Activated naive CD4-positive, alpha-beta T cell treated with anti-CD3 and anti-CD28 coated beads, Interleukin-2, amount 10 ng/mL, durations not matched to agents 7 days and 5 days (primary cell): Measurements from ENCODE around the gene MAP2K7.

Source experiments
- CTCF ChIA-PET: fragments of 350-600 bp; sonication (Branson Sonifier 250); formaldehyde crosslinking; loops from one replicate; lab custom pipeline; 2021; ENCODE audit warnings: antibody characterized with exemption; lab: Charles Lee
- DNase-seq: peaks from one replicate; pipeline ENCODE4 v3.0.0-alpha.2; 2020
- H3K27ac Mint-ChIP-seq: one replicate; pipeline ENCODE4 v1.8.0; 2021; ENCODE audit warnings: mild to moderate bottlenecking, moderate library complexity, mixed read lengths
- H3K27me3 Mint-ChIP-seq: one replicate; pipeline ENCODE4 v1.8.0; 2021; ENCODE audit warnings: mild to moderate bottlenecking, mixed read lengths
- H3K36me3 Mint-ChIP-seq: one replicate; pipeline ENCODE4 v1.8.0; 2021; ENCODE audit warnings: mixed read lengths
- H3K4me1 Mint-ChIP-seq: one replicate; pipeline ENCODE4 v1.8.0; 2021; ENCODE audit warnings: mixed read lengths
- H3K4me3 Mint-ChIP-seq: one replicate; pipeline ENCODE4 v1.8.0; 2021; ENCODE audit warnings: mild to moderate bottlenecking, moderate library complexity, mixed read lengths
- H3K9me3 Mint-ChIP-seq: one replicate; pipeline ENCODE4 v1.8.0; 2021; ENCODE audit warnings: mixed read lengths

Gene MAP2K7

DNA sequence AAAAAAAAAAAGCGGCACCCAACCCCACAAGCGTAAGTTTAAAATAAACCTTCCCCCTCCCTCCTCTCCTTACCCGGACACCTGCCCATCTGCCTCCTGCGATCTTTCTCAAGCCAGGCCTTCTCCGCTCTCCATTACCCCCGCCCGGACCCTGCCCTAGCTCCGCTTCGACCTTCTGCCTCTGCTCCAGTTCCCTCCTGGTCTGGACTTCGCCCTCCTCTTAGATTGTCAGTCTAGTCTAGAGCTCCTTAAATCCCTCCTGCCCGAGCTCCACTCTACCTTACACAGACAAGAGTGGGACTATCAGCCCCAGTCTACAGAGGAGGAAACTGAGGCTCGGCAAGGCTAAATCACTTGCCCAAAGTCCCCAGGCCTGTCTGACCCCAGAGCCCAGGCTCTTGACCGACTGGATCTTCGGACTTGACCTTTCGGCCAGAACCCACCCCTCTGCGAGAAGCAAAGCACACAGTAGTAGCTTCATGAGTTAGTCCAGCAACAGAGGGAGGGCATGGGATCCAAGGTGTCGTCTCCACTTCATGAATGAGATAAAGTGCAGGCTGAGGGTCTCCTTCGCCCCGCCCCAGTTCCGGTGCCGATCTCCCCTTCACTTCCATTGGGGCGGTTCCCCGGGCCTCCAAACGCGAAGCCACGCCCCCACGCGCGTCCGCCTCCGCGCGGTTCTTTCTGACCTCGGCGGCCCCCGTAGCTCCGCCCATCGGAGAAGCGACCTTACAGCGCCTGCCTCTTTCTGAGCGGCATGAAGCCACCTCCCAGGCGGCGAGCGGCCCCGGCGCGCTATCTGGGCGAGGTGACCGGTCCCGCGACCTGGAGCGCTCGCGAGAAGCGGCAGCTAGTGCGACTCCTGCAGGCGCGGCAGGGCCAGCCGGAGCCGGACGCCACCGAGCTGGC is 16.2 kb downstream of the MAP2K7 start, which contains the start of gene SNAPC2:
SNAPC2 (plus strand) TSS at position 729 of the 909 bp plus-strand sequence; CDS start at position 758, 29 bp downstream.
- Mint-ChIP-seq H3K27me3 (peaks cover 58% of the 10 kb centered on the region), H3K36me3 (peaks cover 7% of the 10 kb centered on the region), H3K4me1 (peaks cover 44% of the 10 kb centered on the region), H3K27ac (peak within 1 kb of the TSS; percentile 89), H3K9me3 (no peaks in the 10 kb centered on the region), H3K4me3 (peak within 1 kb of the TSS; percentile 83)
- CTCF ChIA-PET = interaction anchor here (1.0 to 2.7 kb wide), 6 partner anchors 16 to 82 kb away, joined by 3 to 14 read pairs (median 6); partner anchors contain the start of genes MAP2K7 and TIMM44
- DNase-seq = peak; percentile 97

DNA sequence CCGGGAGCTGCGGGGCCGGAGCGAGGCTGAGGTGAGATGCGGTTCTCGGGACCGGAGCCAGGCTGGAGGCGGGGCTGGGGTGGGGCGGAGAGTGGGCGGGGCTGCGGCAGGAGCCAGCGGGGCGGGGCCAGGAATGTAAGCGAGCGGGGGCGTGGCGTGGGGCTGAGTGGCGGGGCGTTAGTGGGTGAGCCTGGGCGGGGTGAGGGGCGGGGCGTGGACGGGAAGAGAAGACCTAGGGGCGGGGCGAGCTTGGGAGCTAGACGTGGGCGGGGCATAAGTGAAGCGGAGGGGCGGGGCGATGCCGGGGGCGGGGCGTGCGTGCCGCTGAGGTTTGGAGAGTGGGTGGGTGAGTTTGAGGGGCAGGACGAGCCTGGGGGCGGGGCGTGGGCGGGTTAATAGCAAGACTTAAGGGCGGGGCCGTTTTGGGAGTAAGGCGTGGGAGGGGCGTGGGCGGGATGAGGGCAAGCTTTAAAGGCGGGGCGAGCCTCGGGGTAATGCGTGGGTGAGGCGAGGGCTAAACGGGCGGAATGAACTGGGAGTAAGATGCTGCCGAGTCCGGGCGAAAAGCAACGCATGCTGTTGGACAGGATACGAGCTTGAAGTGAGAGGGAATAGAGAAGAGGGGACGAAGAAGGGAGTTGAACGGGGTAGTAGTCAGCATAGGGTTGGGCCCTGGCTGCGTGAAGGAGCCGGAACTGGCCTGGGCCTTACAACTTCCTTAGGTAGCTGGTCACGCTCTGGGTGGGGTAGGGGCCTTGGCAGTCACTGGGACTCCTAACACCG is 17.0 kb downstream of the MAP2K7 start:
- Mint-ChIP-seq H3K4me1 (peaks cover 43% of the 10 kb centered on the region), H3K36me3 (peaks cover 7% of the 10 kb centered on the region), H3K9me3 (no peaks in the 10 kb centered on the region), H3K27me3 (peaks cover 50% of the 10 kb centered on the region), H3K4me3 (peak overlapping the region; percentile 83), H3K27ac (peak overlapping the region; percentile 89)
- peak; percentile 100 for DNase-seq
- CTCF ChIA-PET = interaction anchor here (0.9 to 2.7 kb wide), 7 partner anchors 17 to 348 kb away, joined by 3 to 14 read pairs (median 5); partner anchors contain the start of genes MAP2K7 and TIMM44

DNA sequence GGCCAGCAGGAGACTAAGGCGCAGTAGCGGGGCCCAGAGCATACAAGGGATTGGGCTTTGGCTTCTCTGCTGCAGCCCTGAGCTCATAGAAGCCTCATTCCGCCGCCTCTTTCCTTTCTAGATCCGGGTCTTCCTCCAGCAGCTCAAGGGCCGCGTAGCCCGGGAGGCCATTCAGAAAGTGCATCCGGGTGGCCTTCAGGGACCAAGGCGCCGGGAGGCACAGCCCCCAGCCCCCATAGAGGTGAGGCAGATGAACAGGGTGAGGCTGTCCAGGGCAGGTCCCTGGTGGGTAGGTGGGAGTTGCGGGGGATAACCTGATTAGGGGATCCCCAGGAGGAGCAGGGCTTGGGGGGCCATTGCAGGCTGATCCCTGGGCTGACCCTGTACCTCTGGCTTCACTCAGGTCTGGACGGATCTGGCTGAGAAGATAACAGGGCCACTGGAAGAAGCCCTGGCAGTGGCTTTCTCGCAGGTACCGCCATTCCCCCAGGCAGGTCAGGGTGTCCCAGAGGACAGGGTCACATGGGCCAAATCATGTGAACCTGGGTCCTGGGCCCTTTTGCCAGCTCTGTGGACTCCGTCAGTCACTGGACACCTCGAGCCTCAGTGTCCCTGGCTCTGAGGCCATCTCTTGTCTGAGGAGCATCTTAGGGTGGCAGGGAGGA is 17.8 kb downstream of the MAP2K7 start:
- DNase-seq = no peak
- Mint-ChIP-seq H3K27me3 (peaks cover 42% of the 10 kb centered on the region), H3K36me3 (peaks cover 7% of the 10 kb centered on the region), H3K9me3 (no peaks in the 10 kb centered on the region), H3K4me3 (peak overlapping the region; percentile 83), H3K4me1 (peaks cover 42% of the 10 kb centered on the region), H3K27ac (peak overlapping the region; percentile 89)
- CTCF ChIA-PET = interaction anchor here (0.7 to 2.7 kb wide), 7 partner anchors 18 to 348 kb away, joined by 3 to 14 read pairs (median 5); partner anchors contain the start of genes MAP2K7 and TIMM44

DNA sequence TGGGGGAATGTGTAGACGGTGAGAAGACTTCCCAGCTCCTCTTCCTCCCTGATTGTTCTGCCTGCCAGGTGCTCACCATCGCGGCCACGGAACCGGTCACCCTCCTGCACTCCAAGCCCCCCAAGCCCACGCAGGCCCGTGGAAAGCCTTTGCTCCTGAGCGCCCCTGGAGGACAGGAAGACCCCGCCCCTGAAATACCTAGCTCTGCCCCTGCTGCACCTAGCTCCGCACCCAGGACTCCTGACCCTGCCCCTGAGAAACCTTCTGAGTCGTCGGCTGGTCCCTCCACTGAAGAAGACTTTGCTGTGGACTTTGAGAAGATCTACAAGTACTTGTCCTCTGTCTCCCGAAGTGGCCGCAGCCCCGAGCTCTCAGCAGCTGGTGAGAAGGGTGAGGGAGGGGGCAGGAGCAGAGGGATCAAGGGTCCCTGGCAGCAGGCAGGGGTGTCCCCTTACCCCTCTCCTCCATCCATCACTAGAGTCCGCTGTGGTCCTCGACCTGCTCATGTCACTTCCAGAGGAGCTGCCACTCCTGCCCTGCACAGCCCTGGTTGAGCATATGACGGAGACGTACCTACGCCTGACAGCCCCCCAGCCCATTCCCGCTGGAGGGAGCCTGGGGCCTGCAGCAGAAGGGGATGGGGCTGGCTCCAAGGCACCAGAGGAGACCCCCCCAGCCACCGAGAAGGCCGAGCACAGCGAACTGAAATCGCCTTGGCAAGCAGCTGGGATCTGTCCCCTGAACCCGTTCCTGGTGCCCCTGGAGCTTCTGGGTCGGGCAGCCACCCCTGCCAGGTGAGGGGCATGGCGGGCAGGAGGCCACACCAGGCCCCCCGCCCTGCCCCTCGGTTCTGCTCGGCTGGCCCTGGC is 18.5 kb downstream of the MAP2K7 start:
- peak overlapping the region; percentile 78 for H3K27ac Mint-ChIP-seq
- peak overlapping the region; percentile 55 for H3K4me3 Mint-ChIP-seq
- CTCF ChIA-PET = interaction anchor here (0.7 kb wide), 1 partner anchor 60 kb away, joined by 3 read pairs; no protein-coding TSS in a partner anchor

DNA sequence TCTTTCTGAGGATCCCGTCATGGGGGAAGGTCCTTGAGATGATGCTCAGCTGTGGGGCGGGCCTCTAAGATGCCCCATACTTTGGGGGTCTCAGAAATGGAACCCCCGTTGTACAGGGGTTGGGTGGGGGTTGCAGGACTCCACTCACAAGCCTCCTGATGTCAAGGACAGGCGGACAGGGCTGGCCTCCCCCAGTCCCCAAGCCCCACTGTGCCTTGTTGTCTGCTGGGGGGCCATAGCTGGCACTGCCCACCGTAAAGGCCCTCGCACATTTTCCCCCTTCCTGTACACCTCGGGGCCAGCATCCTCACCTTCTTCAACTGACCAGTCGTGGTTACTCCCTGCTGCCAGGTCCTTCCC is 19.1 kb downstream of the MAP2K7 start:
- Mint-ChIP-seq H3K36me3 (peaks cover 7% of the 10 kb centered on the region), H3K9me3 (no peaks in the 10 kb centered on the region), H3K27me3 (peaks cover 29% of the 10 kb centered on the region), H3K4me1 (peaks cover 37% of the 10 kb centered on the region), H3K27ac (peak overlapping the region; percentile 59), H3K4me3 (peak overlapping the region; percentile 21)
- CTCF ChIA-PET = interaction anchor here (1.0 kb wide), 1 partner anchor 71 kb away, joined by 3 read pairs; no protein-coding TSS in a partner anchor
- no peak for DNase-seq

More for the DNA sequence above, 18.5 kb downstream of the MAP2K7 start:
- H3K4me1 Mint-ChIP-seq = peaks cover 40% of the 10 kb centered on the region
- no peaks in the 10 kb centered on the region for H3K9me3 Mint-ChIP-seq
- H3K27me3 Mint-ChIP-seq = peaks cover 35% of the 10 kb centered on the region
- peaks cover 7% of the 10 kb centered on the region for H3K36me3 Mint-ChIP-seq
- no peak for DNase-seq

DNA sequence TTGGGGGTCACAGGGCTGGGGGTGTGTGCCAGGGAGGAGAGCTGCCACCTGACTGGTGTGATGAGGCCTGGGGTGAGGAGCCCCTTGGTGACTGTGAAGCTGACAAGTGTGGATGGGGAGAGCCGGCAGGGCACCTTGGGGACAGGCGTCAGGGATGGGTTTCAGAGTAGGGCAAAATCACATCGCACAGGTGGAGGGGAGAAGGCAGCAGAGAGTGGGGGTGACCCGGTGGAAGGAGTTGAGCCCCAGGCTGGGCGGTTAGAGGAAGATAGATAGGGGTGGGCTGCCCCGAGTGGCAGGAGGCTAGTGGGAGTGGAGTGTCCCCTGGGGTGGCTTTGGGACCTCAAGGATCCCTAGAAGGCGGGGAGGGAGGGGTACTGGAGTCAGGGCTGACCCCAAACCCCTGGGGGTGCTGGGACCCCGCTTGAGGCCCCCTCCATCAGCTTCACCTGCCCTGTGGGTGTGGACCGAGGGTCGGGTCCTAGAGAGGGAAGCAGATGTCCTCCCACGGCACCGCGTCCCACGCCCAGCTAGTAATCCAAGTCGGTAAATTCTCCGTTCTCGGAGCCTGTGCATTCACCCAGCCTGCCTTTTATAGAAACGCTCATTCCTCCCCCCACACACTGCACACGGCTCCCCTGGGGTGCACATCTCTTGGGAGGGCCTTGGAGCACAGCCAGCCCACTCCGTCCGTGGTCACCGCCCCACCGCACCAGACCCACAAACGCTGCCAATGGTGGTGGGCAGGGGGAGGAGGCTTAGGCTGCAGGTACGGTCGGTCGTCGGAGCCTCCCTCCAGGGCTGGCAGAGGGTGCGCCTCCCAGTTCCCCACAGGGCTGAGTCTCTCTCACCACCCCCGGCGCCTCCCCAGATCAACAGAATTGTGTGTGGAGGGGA is 19.9 kb downstream of the MAP2K7 start:
- no peak overlapping the region for H3K27ac Mint-ChIP-seq
- no peak for DNase-seq
- CTCF ChIA-PET = interaction anchor here (1.0 to 1.2 kb wide), 3 partner anchors 42 to 71 kb away, joined by 3 to 7 read pairs (median 3); no protein-coding TSS in a partner anchor
- H3K27me3 Mint-ChIP-seq = peaks cover 21% of the 10 kb centered on the region
- peak overlapping the region; percentile 21 for H3K4me3 Mint-ChIP-seq
- peaks cover 32% of the 10 kb centered on the region for H3K4me1 Mint-ChIP-seq
- peaks cover 7% of the 10 kb centered on the region for H3K36me3 Mint-ChIP-seq
- no peaks in the 10 kb centered on the region for H3K9me3 Mint-ChIP-seq

DNA sequence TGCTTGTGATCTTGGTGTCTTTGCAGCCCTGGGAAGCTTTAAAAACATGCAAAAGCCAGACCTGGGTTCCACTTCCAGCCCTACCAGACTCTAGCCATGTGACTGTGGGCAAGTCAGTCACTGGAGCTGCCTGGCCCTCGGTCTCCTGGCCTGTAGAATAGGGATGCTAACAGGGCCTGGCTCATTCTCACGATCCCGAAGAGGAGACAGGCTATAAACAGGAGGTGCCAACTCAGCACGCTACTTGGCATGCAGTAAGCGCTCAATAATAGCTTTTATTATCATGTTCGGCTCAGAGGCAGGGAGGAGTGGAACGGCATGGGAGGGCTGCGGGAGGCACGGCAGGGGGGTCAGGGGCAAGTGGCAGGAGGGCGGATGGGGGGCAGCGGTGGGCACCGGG is 20.6 kb downstream of the MAP2K7 start:
- Mint-ChIP-seq H3K27ac (no peak overlapping the region), H3K36me3 (peaks cover 7% of the 10 kb centered on the region), H3K4me1 (peaks cover 31% of the 10 kb centered on the region), H3K9me3 (no peaks in the 10 kb centered on the region), H3K4me3 (peak overlapping the region; percentile 38), H3K27me3 (peaks cover 14% of the 10 kb centered on the region)
- CTCF ChIA-PET = interaction anchor here (1.1 to 1.2 kb wide), 2 partner anchors 43 to 70 kb away, joined by 3 to 7 read pairs; no protein-coding TSS in a partner anchor
- DNase-seq = no peak

DNA sequence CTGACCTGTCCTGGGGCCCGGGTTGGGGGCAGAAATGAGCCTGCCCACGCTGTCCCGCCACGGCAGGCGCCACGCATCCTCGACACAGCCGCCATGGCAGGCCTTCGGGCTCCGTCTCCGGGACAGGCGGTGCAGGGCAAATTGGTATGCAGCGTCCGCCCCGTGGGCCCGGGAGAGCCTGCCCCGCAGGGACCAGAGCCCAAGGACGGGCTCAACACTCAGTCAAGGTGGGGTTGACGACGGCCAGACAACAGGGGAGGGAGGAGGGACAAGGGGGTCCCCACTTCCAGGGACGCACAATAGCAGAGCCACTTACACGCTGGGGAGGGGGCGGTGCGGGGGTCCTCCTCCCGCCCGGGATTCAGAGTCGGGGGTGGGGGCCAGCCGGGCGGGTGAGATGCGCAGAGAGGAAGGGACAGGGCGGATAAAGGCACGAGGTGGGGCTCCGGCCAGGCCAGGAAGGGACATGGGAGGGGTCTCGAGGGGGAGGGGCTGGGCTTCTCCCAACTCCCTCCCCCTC is 21.0 kb downstream of the MAP2K7 start:
- H3K36me3 Mint-ChIP-seq = peaks cover 6% of the 10 kb centered on the region
- peaks cover 28% of the 10 kb centered on the region for H3K4me1 Mint-ChIP-seq
- H3K9me3 Mint-ChIP-seq = no peaks in the 10 kb centered on the region
- DNase-seq = no peak
- H3K27me3 Mint-ChIP-seq = peaks cover 10% of the 10 kb centered on the region
- no peak overlapping the region for H3K4me3 Mint-ChIP-seq
- H3K27ac Mint-ChIP-seq = no peak overlapping the region
- CTCF ChIA-PET = no interaction called here

DNA sequence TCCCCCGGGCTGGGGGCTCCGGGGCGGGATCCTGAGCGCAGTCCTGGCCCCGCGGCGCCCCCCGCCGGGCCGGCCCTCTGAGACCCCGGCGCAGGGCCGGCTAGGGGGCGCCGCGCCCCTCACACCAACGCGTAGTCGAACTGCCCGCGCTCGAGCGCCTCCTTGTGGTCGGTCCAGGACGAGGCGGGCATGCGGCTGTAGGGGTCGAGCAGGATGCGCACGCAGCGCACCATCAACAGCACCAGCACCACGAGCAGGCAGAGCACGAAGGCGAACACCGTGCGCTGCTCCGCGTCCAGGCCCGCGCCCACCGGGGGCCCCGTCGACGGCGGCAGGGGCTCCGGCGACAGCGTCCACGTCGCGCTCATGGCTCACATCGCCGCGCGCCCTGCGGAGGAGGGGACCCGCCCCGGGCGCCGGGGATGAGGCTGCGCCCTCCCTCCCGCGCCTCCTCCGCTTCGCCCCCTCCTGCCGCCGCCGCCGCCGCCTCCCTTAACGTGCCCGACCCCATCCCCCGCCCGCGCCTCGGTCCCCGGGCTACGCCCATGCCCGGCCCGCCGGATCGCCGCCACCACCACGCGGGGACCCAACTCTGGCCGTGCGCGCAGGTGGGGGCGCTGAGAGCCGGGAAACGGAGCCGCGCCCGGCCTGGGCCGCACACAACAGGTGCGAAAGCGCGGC is 21.6 kb downstream of the MAP2K7 start:
- CTCF ChIA-PET = no interaction called here
- Mint-ChIP-seq H3K27me3 (peaks cover 4% of the 10 kb centered on the region), H3K27ac (peak overlapping the region; percentile 63), H3K36me3 (peaks cover 2% of the 10 kb centered on the region), H3K4me3 (peak overlapping the region; percentile 74), H3K9me3 (no peaks in the 10 kb centered on the region), H3K4me1 (peaks cover 24% of the 10 kb centered on the region)
- DNase-seq = peak; percentile 87

DNA sequence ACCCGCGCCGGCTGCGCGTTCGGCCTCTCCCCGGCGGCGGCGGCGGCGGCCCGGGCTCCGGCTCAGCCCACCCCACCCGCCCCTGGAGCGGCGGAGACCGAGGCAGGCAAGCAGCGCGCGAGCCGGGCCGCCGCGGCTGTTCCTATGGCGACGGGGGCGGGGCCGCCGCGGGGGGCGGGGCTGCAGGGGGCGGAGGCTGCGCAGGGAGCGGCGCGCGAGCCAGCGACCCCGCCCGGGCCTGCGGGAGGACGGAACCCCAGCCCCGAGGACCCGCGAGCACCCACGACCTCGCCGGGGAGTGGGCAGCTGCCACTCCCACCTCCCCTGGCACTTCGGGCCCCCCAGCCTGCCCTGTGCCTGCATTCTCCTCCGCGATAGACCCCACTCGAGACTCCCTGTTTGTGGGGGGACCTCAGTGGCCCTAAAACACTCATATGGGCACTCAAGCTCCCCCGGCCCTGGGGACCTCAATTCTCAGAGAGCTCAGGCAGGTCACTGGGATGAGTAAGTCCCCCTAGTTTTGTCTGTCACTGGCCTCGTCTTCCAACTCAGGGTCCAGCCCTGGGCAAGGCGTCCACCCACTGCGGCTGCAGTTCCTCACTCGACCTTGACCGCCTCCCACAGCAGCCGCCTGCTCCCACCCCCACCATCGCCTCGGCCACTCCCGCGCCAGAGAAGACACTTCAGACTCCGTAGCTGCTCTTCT is 22.5 kb downstream of the MAP2K7 start, which contains the start of gene CTXN1:
CTXN1 (minus strand) TSS at position 115 of the 706 bp plus-strand sequence. CDS start 597 bp downstream, outside the sequence.
- Mint-ChIP-seq H3K36me3 (peaks cover 6% of the 10 kb centered on the region), H3K9me3 (no peaks in the 10 kb centered on the region), H3K4me1 (peaks cover 20% of the 10 kb centered on the region), H3K27ac (peak within 1 kb of the TSS; percentile 63), H3K4me3 (peak within 1 kb of the TSS; percentile 74), H3K27me3 (peaks cover 4% of the 10 kb centered on the region)
- DNase-seq = peak; percentile 84
- CTCF ChIA-PET = no interaction called here
